ENCODE results near the gene TPCN1. TPM values are rescaled to one million over a fixed set of nuclear protein-coding genes. Genes with fewer than 3 reads are reported as not detected.

The TPCN1 gene
- total and polyA plus RNA-seq, 11 donors = 22.6 to 136 (median 80.5) TPM

GRCh38 chr12:113345318-113345717 lies 124.1 kb downstream of the TPCN1 start:
- Histone ChIP-seq H3K9me3 (no peaks in the 10 kb centered on the region), H3K27ac (no peak overlapping the region), H3K36me3 (no peaks in the 10 kb centered on the region), H3K4me3 (no peak overlapping the region), H3K4me1 (no peaks in the 10 kb centered on the region), H3K27me3 (no peaks in the 10 kb centered on the region)
- no peak for TF ChIP-seq CTCF (IDR thresholded peaks at IDR 0.05)
- TF ChIP-seq POLR2A (IDR thresholded peaks at IDR 0.05) = no peak
- DNase-seq (no peak), ATAC-seq (no peak)
- WGBS, 4 donors = 92 to 96% (median 94%) methylated on average over 6 of the region's 6 CpGs
- intact Hi-C loops (cut with DNase I) = no loop called here

- no peaks in the 10 kb centered on the region for H3K4me1 ChIP-seq
- H3K9me3 ChIP-seq = no peaks in the 10 kb centered on the region
- ATAC-seq (no peak), DNase-seq (no peak)
- no peak overlapping the region for H3K27ac ChIP-seq
- no peaks in the 10 kb centered on the region for H3K36me3 ChIP-seq
- H3K27me3 ChIP-seq = no peaks in the 10 kb centered on the region
- WGBS, 4 donors = 81 to 88% (median 84%) methylated on average over 4 to 5 of the region's 5 CpGs
- no peak for TF ChIP-seq POLR2A (IDR thresholded peaks at IDR 0.05)
- TF ChIP-seq CTCF (IDR thresholded peaks at IDR 0.05) = no peak
- intact Hi-C loops (cut with DNase I) = no loop called here
- no peak overlapping the region for H3K4me3 ChIP-seq
Observed at GRCh38 chr12:113346353-113346752, 125.1 kb downstream of the TPCN1 start.

GRCh38 chr12:113347107-113347506 lies 125.8 kb downstream of the TPCN1 start:
- intact Hi-C loops (cut with DNase I) = no loop called here
- no peaks in the 10 kb centered on the region for H3K36me3 ChIP-seq

GRCh38 chr12:113347892-113348291 lies 126.6 kb downstream of the TPCN1 start:
- no peak for TF ChIP-seq CTCF (IDR thresholded peaks at IDR 0.05)
- no peak for TF ChIP-seq POLR2A (IDR thresholded peaks at IDR 0.05)
- H3K27me3 ChIP-seq = no peaks in the 10 kb centered on the region
- intact Hi-C loops (cut with DNase I) = no loop called here

More at GRCh38 chr12:113347107-113347506, 125.8 kb downstream of the TPCN1 start:
- Histone ChIP-seq H3K27ac (no peak overlapping the region), H3K4me3 (no peak overlapping the region), H3K4me1 (no peaks in the 10 kb centered on the region), H3K9me3 (no peaks in the 10 kb centered on the region), H3K27me3 (no peaks in the 10 kb centered on the region)
- ATAC-seq (no peak), DNase-seq (no peak)
- TF ChIP-seq CTCF (IDR thresholded peaks at IDR 0.05) (no peak), POLR2A (IDR thresholded peaks at IDR 0.05) (no peak)
- 87 to 95% (median 92%) methylated on average over 3 of the region's 3 CpGs for WGBS, 4 donors

More at GRCh38 chr12:113347892-113348291, 126.6 kb downstream of the TPCN1 start:
- Histone ChIP-seq H3K4me3 (no peak overlapping the region), H3K27ac (no peak overlapping the region), H3K4me1 (no peaks in the 10 kb centered on the region), H3K36me3 (no peaks in the 10 kb centered on the region), H3K9me3 (no peaks in the 10 kb centered on the region)
- DNase-seq (no peak), ATAC-seq (no peak)
- 75 to 89% (median 85%) methylated on average over 2 of the region's 2 CpGs for WGBS, 4 donors

Small RNA genes lying within 50 kb of the gene (microRNA-seq; reads per million reads assigned to microRNA genes)
- 0 to 0.83 (median 0.62) reads per million in 4 donors for gene MIR6762

Other genes starting within 250 kb of the TPCN1 start
- gene OAS2, start 242.9 kb upstream of the TPCN1 start, total RNA-seq = 10 to 100 TPM in 4 of 9 donors, 1 to 10 TPM in 5; 6.0 to 46.1 (median 9.8) TPM
- 1 to 10 TPM; 3.8 to 4.2 TPM for gene OAS2, start 242.9 kb upstream of the TPCN1 start, polyA plus RNA-seq
- 1 to 10 TPM; 1.2 to 3.2 (median 2.4) TPM for gene DTX1, start 164.7 kb upstream of the TPCN1 start, total RNA-seq
- 1 to 10 TPM in 1 of 2 donors, under 1 TPM in 1; 0.50 to 1.2 TPM for gene DTX1, start 164.7 kb upstream of the TPCN1 start, polyA plus RNA-seq
- not detected for gene RASAL1, start 85.7 kb upstream of the TPCN1 start, total RNA-seq
- not detected for gene RASAL1, start 85.7 kb upstream of the TPCN1 start, polyA plus RNA-seq
- gene CFAP73, start 71.7 kb upstream of the TPCN1 start, total RNA-seq = not detected
- gene CFAP73, start 71.7 kb upstream of the TPCN1 start, polyA plus RNA-seq = under 1 TPM; 0.04 to 0.11 TPM
- 10 to 100 TPM; 28.2 to 60.2 (median 38.2) TPM for gene DDX54, start 36.0 kb upstream of the TPCN1 start, total RNA-seq
- 10 to 100 TPM; 23.4 to 53.2 TPM for gene DDX54, start 36.0 kb upstream of the TPCN1 start, polyA plus RNA-seq
- gene RITA1, start 35.7 kb upstream of the TPCN1 start, total RNA-seq = 10 to 100 TPM; 13.3 to 30.7 (median 16.0) TPM
- 10 to 100 TPM; 10.4 to 12.9 TPM for gene RITA1, start 35.7 kb upstream of the TPCN1 start, polyA plus RNA-seq
- gene SLC8B1, start 113.6 kb downstream of the TPCN1 start, total RNA-seq = 10 to 100 TPM in 8 of 9 donors, 1 to 10 TPM in 1; 9.7 to 33.2 (median 12.3) TPM
- gene SLC8B1, start 113.6 kb downstream of the TPCN1 start, polyA plus RNA-seq = 1 to 10 TPM; 8.8 to 8.9 TPM
- gene PLBD2, start 137.1 kb downstream of the TPCN1 start, total RNA-seq = 10 to 100 TPM; 28.8 to 66.6 (median 33.6) TPM
- gene PLBD2, start 137.1 kb downstream of the TPCN1 start, polyA plus RNA-seq = 10 to 100 TPM; 15.6 to 17.5 TPM
- gene SDS, start 182.4 kb downstream of the TPCN1 start, total RNA-seq = 10 to 100 TPM in 1 of 9 donors, 1 to 10 TPM in 1, under 1 TPM in 2, not detected in 5; 0.28 to 10.5 (median 0.99) TPM
- gene SDS, start 182.4 kb downstream of the TPCN1 start, polyA plus RNA-seq = under 1 TPM in 1 of 2 donors, not detected in 1; 0.32 TPM
- 10 to 100 TPM in 4 of 9 donors, 1 to 10 TPM in 5; 2.6 to 21.0 (median 7.9) TPM for gene SDSL, start 200.9 kb downstream of the TPCN1 start, total RNA-seq
- gene SDSL, start 200.9 kb downstream of the TPCN1 start, polyA plus RNA-seq = 1 to 10 TPM; 2.5 to 3.3 TPM